GM12878 (cell line): Measurements from ENCODE around the gene DNAJC11. TPM values are rescaled to one million over a fixed set of nuclear protein-coding genes. Genes with fewer than 3 reads are reported as not detected.

Experiments
- ATAC-seq: fragments of 200-7000 bp; cut with Tn5 transposase; 3 replicates; pipeline ENCODE4 v1.9.1; 2020; ENCODE audit warnings: mild to moderate bottlenecking, moderate library complexity
- BruUV-seq: library from RNA; stranded (reverse); fragments of 400-500 nt; replicated peaks from 2 replicates; lab custom pipeline; 2021; lab: Mats Ljungman, UMichigan
- CTCF ChIA-PET: fragments of 300-600 bp; sonication (Branson Sonifier 250); formaldehyde crosslinking; extraction: SDS; loops from one replicate; lab custom pipeline; 2021; ENCODE audit warnings: inconsistent platforms; lab: Yijun Ruan, JAX
- POLR2A ChIA-PET: fragments of 350-600 bp; formaldehyde crosslinking; extraction: SDS; loops from one replicate; lab custom pipeline; 2021; ENCODE audit warnings: inconsistent platforms; lab: Charles Lee
- RAD21 ChIA-PET: fragments of 300-600 bp; sonication (Branson Sonifier 250); formaldehyde crosslinking; loops from one replicate; lab custom pipeline; 2023; ENCODE audit warnings: antibody characterized with exemption; ENCODE audit not compliant: unreplicated experiment; lab: Charles Lee
- SMC1A ChIA-PET: fragments of 300-600 bp; sonication (Branson Sonifier 250); formaldehyde crosslinking; loops from one replicate; lab custom pipeline; 2023; ENCODE audit not compliant: unreplicated experiment, uncharacterized antibody; lab: Charles Lee
- DNase-seq: peaks from one replicate; pipeline ENCODE4 v3.0.0-alpha.2; 2011; ENCODE audit warnings: low read depth, low spot score
- FAIRE-seq: peaks from 3 replicates; lab custom pipeline; 2011; peaks lifted over from hg19 to GRCh38; lab: Jason Lieb, UNC
- H2AFZ ChIP-seq: 2 replicates; pipeline ENCODE4 v1.6.0; 2011; ENCODE audit warnings: low read depth, low read length, control low read depth; ENCODE audit not compliant: control insufficient read depth
- H3K27ac ChIP-seq: 2 replicates; pipeline ENCODE4 v1.5.1; 2011; ENCODE audit warnings: control low read depth; ENCODE audit not compliant: control insufficient read depth, insufficient read depth
- H3K27me3 ChIP-seq, 2 experiments: replicated peaks in 1 of 2; 2 replicates each; pipeline versions ENCODE4 v1.6.0 to v1.6.1; 2011; ENCODE audit warnings: low read length in 1 of 2; ENCODE audit not compliant: control insufficient read depth in 2 of 2, insufficient read depth in 2 of 2
- H3K36me3 ChIP-seq, 2 experiments: 2 replicates each; pipeline ENCODE4 v1.5.1; 2011; ENCODE audit warnings: low read length in 1 of 2; ENCODE audit not compliant: control insufficient read depth in 2 of 2, insufficient read depth in 2 of 2
- H3K4me1 ChIP-seq: 2 replicates; pipeline ENCODE4 v1.6.1; 2011; ENCODE audit warnings: mild to moderate bottlenecking, low read length, moderate library complexity, mixed read lengths; ENCODE audit not compliant: control insufficient read depth, insufficient read depth
- H3K4me2 ChIP-seq: 2 replicates; pipeline ENCODE4 v1.6.0; 2011; ENCODE audit warnings: control low read depth; ENCODE audit not compliant: control insufficient read depth, insufficient read depth
- H3K4me3 ChIP-seq: fragments of 200-600 bp; sonication (generic); 2 replicates; pipeline ENCODE4 v1.5.1; 2016
- H3K79me2 ChIP-seq: 2 replicates; pipeline ENCODE4 v1.6.0; 2011; ENCODE audit warnings: low read length; ENCODE audit not compliant: control insufficient read depth, insufficient read depth
- H3K9ac ChIP-seq: 2 replicates; pipeline ENCODE4 v1.8.0; 2011; ENCODE audit warnings: low read length, control low read depth, mixed read lengths; ENCODE audit not compliant: control insufficient read depth, insufficient read depth
- H3K9me3 ChIP-seq: replicated peaks from 3 replicates; pipeline ENCODE4 v1.5.1; 2011; ENCODE audit warnings: mild to moderate bottlenecking, low read length; ENCODE audit not compliant: control insufficient read depth, insufficient read depth
- H4K20me1 ChIP-seq: 2 replicates; pipeline ENCODE4 v1.6.0; 2011; ENCODE audit not compliant: control insufficient read depth, insufficient read depth
- BRCA1 ChIP-seq: IDR thresholded peaks from 2 replicates; pipeline ENCODE4 v1.6.1; 2011; ENCODE audit warnings: low read depth, low read length, improper control_type of control experiment
- CBFB ChIP-seq: IDR thresholded peaks from 2 replicates; pipeline ENCODE4 v1.6.1; 2016; ENCODE audit warnings: antibody characterized with exemption, low read depth
- CTCF ChIP-seq, 3 experiments: IDR thresholded peaks in 2 of 3; conservative IDR thresholded peaks in 1 of 3; 2 replicates each; pipeline ENCODE4 v1.5.1; 2011; ENCODE audit warnings: low read depth in 3 of 3, low read length in 3 of 3, mild to moderate bottlenecking in 3 of 3, control low read depth in 2 of 3, moderate library complexity in 2 of 3, inconsistent platforms in 1 of 3, mixed read lengths in 1 of 3; ENCODE audit not compliant: control insufficient read depth in 2 of 3, insufficient read depth in 1 of 3; ENCODE audit errors: extremely low read depth in 1 of 3
- EP300 ChIP-seq, 2 experiments: fragments of 150-350 bp in 1 of 2; IDR thresholded peaks; 2 replicates each; pipeline ENCODE4 v1.6.1; 2011 to 2012; ENCODE audit warnings: low read depth in 2 of 2, low read length in 2 of 2, borderline replicate concordance in 1 of 2, improper control_type of control experiment in 1 of 2, inconsistent platforms in 1 of 2; ENCODE audit not compliant: control insufficient read depth in 1 of 2
- ETV6 ChIP-seq, 2 experiments: fragments of 450-650 bp in 1 of 2; IDR thresholded peaks in 1 of 2; conservative IDR thresholded peaks in 1 of 2; 2 replicates each; pipeline ENCODE4 v1.6.1; 2014; ENCODE audit warnings: antibody characterized with exemption in 1 of 2, borderline replicate concordance in 1 of 2, low read depth in 1 of 2, mild to moderate bottlenecking in 1 of 2, moderate library complexity in 1 of 2
- FOXK2 ChIP-seq: fragments of 450-650 bp; IDR thresholded peaks from 2 replicates; pipeline ENCODE4 v1.6.1; 2017; ENCODE audit warnings: mild to moderate bottlenecking, moderate library complexity
- HCFC1 ChIP-seq: fragments of 150-350 bp; IDR thresholded peaks from 2 replicates; pipeline ENCODE4 v1.6.1; 2014; ENCODE audit warnings: low read length
- HDGF ChIP-seq: fragments of 450-650 bp; IDR thresholded peaks from 2 replicates; pipeline ENCODE4 v1.6.1; 2016; ENCODE audit warnings: antibody characterized with exemption
- IRF4 ChIP-seq: IDR thresholded peaks from 2 replicates; pipeline ENCODE4 v1.6.1; 2011; ENCODE audit warnings: low read depth, low read length
- JUNB ChIP-seq: IDR thresholded peaks from 2 replicates; pipeline ENCODE4 v1.6.1; 2016; ENCODE audit warnings: antibody characterized with exemption, mild to moderate bottlenecking
- PKNOX1 ChIP-seq: fragments of 450-650 bp; IDR thresholded peaks from 2 replicates; pipeline ENCODE4 v1.6.1; 2016; ENCODE audit warnings: mild to moderate bottlenecking
- POLR2A ChIP-seq: IDR thresholded peaks from 2 replicates; pipeline ENCODE4 v1.6.1; 2011; ENCODE audit warnings: low read depth, mild to moderate bottlenecking, low read length
- RCOR1 ChIP-seq: conservative IDR thresholded peaks from 2 replicates; pipeline ENCODE4 v1.6.1; 2012; ENCODE audit warnings: low read depth, low read length, improper control_type of control experiment
- TCF12 ChIP-seq: IDR thresholded peaks from 2 replicates; pipeline ENCODE4 v1.6.1; 2011; ENCODE audit warnings: low read depth, mild to moderate bottlenecking, low read length
- YBX1 ChIP-seq: fragments of 450-650 bp; IDR thresholded peaks from 2 replicates; pipeline ENCODE4 v1.6.1; 2016; ENCODE audit warnings: antibody characterized with exemption
- ZNF24 ChIP-seq: fragments of 450-650 bp; IDR thresholded peaks from 2 replicates; pipeline ENCODE4 v1.6.1; 2017; ENCODE audit warnings: antibody characterized with exemption, mild to moderate bottlenecking
- ZSCAN29 ChIP-seq: fragments of 450-650 bp; IDR thresholded peaks from 2 replicates; pipeline ENCODE4 v1.6.1; 2017; ENCODE audit warnings: mild to moderate bottlenecking, moderate library complexity
- WGBS: methylation state at CpG from one replicate; pipeline ENCODE4 v1.1.6; 2016; ENCODE audit warnings: low lambda C conversion rate; ENCODE audit not compliant: insufficient replicate concordance, insufficient coverage; ENCODE audit errors: missing lambda C conversion rate; 5-methylcytosine and 5-hydroxymethylcytosine counted together
- in situ Hi-C: fragments of 300-500 bp; cut with MboI; formaldehyde crosslinking; loops from 9 replicates; pipeline ENCODE4 v1.14.3; 2018; ENCODE audit warnings: mixed read lengths
- intact Hi-C: fragments of 100-400 bp; cut with micrococcal nuclease; formaldehyde crosslinking; loops from one replicate; pipeline ENCODE4 v1.14.2; 2022; ENCODE audit not compliant: unreplicated experiment
- polyA plus RNA-seq, 11 experiments: library from polyadenylated mRNA; depleted of rRNA in 4 of 11; unstranded in 6 of 11; stranded (reverse) in 5 of 11; fragments of >200 nt; fragmentation: Nextera tagmentation in 4 of 11; fragmentation: Illumina TruSeq in 1 of 11; extraction: Ambion mirVana in 4 of 11; extraction: Trizol in 1 of 11; gene quantifications; 1 replicate in 1 of 11; 2 replicates in 10 of 11; pipeline versions ENCODE4 v1.2.1 to v1.2.3, GENCODE V29; 2011 to 2016; ENCODE audit warnings: inconsistent platforms in 2 of 11, missing spikeins in 2 of 11, low read depth in 1 of 11
- total RNA-seq, 4 experiments: library from RNA; depleted of rRNA in 3 of 4; stranded (reverse); fragments of >200 nt in 3 of 4; fragmentation: Illumina TruSeq in 1 of 4; extraction: Trizol in 1 of 4; gene quantifications; 2 replicates each; pipeline versions ENCODE4 v1.2.1 to v1.2.3, GENCODE V29; 2013 to 2021
- TF ChIP-seq, protein P1 (sequence below): fragments of 450-650 bp; IDR thresholded peaks from 2 replicates; pipeline ENCODE4 v1.6.1; 2017; ENCODE audit warnings: mild to moderate bottlenecking, low read depth, inconsistent platforms; ENCODE audit not compliant: poor library complexity, severe bottlenecking

DNAJC11 gene
- total and polyA plus RNA-seq, 10 of the 15 experiments (the other 5 are each of a cell fraction or from before 2014, with no cell fraction given): 5.0 to 58.8 (median 39.5) TPM

- ATAC-seq (no peak), DNase-seq (no peak), FAIRE-seq (no peak)
- Histone ChIP-seq H2AFZ (no peak overlapping the region), H3K4me1 (peaks cover 3% of the 10 kb centered on the region), H3K4me3 (no peak overlapping the region), H3K36me3 (no peaks in the 10 kb centered on the region; a peak in 1 of 4 replicates), H3K9me3 (no peaks in the 10 kb centered on the region), H3K27ac (no peak overlapping the region), H3K79me2 (peaks cover 20% of the 10 kb centered on the region), H4K20me1 (no peaks in the 10 kb centered on the region), H3K27me3 (no peaks in the 10 kb centered on the region), H3K9ac (no peak overlapping the region), H3K4me2 (no peak overlapping the region)
- ChIA-PET POLR2A (no interaction called here), SMC1A (no interaction called here), CTCF (no interaction called here), RAD21 (no interaction called here)
- WGBS: 97% methylated on average over 4 of the region's 4 CpGs
- intact Hi-C loops (no loop called here), in situ Hi-C loops (no loop called here)
- BruUV-seq: no TSS peak
- no peak for TF ChIP-seq PKNOX1
- TF ChIP-seq HDGF: no peak
- no peak for TF ChIP-seq CTCF (IDR thresholded peaks at IDR 0.05 in 2 of 3, conservative IDR thresholded peaks at IDR 0.05 in 1 of 3; ENCODE audit: control insufficient read depth in 2 of 3, extremely low read depth in 1 of 3, insufficient read depth in 1 of 3, low read depth in 3 of 3, low read length in 3 of 3)
- TF ChIP-seq CBFB: no peak
- no peak for TF ChIP-seq TCF12
- no peak for TF ChIP-seq EP300 (IDR thresholded peaks at IDR 0.05; ENCODE audit: borderline replicate concordance in 1 of 2, control insufficient read depth in 1 of 2, low read depth in 2 of 2, low read length in 2 of 2)
- TF ChIP-seq HCFC1: no peak
- TF ChIP-seq ETV6 (conservative IDR thresholded peaks at IDR 0.05 in 1 of 2, IDR thresholded peaks at IDR 0.05 in 1 of 2; ENCODE audit: borderline replicate concordance in 1 of 2, low read depth in 1 of 2): no peak
- no peak for TF ChIP-seq POLR2A
- TF ChIP-seq ZSCAN29: no peak
- TF ChIP-seq YBX1: no peak
- TF ChIP-seq IRF4: no peak
- TF ChIP-seq BRCA1: no peak
- TF ChIP-seq, protein P1, sequence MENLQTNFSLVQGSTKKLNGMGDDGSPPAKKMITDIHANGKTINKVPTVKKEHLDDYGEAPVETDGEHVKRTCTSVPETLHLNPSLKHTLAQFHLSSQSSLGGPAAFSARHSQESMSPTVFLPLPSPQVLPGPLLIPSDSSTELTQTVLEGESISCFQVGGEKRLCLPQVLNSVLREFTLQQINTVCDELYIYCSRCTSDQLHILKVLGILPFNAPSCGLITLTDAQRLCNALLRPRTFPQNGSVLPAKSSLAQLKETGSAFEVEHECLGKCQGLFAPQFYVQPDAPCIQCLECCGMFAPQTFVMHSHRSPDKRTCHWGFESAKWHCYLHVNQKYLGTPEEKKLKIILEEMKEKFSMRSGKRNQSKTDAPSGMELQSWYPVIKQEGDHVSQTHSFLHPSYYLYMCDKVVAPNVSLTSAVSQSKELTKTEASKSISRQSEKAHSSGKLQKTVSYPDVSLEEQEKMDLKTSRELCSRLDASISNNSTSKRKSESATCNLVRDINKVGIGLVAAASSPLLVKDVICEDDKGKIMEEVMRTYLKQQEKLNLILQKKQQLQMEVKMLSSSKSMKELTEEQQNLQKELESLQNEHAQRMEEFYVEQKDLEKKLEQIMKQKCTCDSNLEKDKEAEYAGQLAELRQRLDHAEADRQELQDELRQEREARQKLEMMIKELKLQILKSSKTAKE: no peak
- TF ChIP-seq RCOR1: no peak
- no peak for TF ChIP-seq ZNF24
- TF ChIP-seq FOXK2: no peak
- no peak for TF ChIP-seq JUNB
Observed at GRCh38 chr1:6691507-6691906, 10.1 kb downstream of the DNAJC11 start.
